HepG2 (cell line): Measurements from ENCODE around the gene M1AP. TPM values are rescaled to one million over a fixed set of nuclear protein-coding genes. Genes with fewer than 3 reads are reported as not detected.

Source experiments
- CREM ChIP-seq, 2 experiments: sonication (generic) in 1 of 2; formaldehyde crosslinking in 1 of 2; IDR thresholded peaks; 2 replicates each; pipeline versions ENCODE4 v1.4.0 to v1.6.1; 2016 to 2020; ENCODE audit warnings: antibody characterized with exemption in 1 of 2, mild to moderate bottlenecking in 1 of 2, missing genetic modification reagents in 1 of 2
- ETV6 ChIP-seq: sonication (generic); formaldehyde crosslinking; conservative IDR thresholded peaks from 2 replicates; pipeline ENCODE4 v1.4.0; 2020; ENCODE audit warnings: missing genetic modification reagents
- FUBP1 ChIP-seq: sonication (generic); formaldehyde crosslinking; IDR thresholded peaks from 2 replicates; pipeline ENCODE4 v1.5.1; 2020; ENCODE audit warnings: missing genetic modification reagents, mild to moderate bottlenecking, borderline replicate concordance
- HNRNPL ChIP-seq: fragments of 200-400 bp; formaldehyde crosslinking; IDR thresholded peaks from 2 replicates; pipeline ENCODE4 v1.6.1; 2017; ENCODE audit warnings: mild to moderate bottlenecking, low read depth, low read length
- IKZF5 ChIP-seq: IDR thresholded peaks from 2 replicates; pipeline ENCODE4 v1.6.1; 2018; ENCODE audit warnings: missing genetic modification reagents, mild to moderate bottlenecking, missing compliant biosample characterization
- JUN ChIP-seq: sonication (generic); formaldehyde crosslinking; IDR thresholded peaks from 2 replicates; pipeline ENCODE4 v1.4.0; 2020; ENCODE audit warnings: mild to moderate bottlenecking, missing genetic modification reagents
- MAFG ChIP-seq: sonication (generic); formaldehyde crosslinking; IDR thresholded peaks from 2 replicates; pipeline ENCODE4 v1.5.1; 2020; ENCODE audit warnings: mild to moderate bottlenecking, missing genetic modification reagents
- NR2F1 ChIP-seq, 2 experiments: fragments of 450-650 bp in 1 of 2; formaldehyde crosslinking in 1 of 2; IDR thresholded peaks; 2 replicates each; pipeline versions ENCODE4 v1.5.0 to v1.6.1; 2016 to 2020; ENCODE audit warnings: mild to moderate bottlenecking in 1 of 2, missing compliant biosample characterization in 1 of 2, missing genetic modification reagents in 1 of 2, moderate library complexity in 1 of 2
- ONECUT2 ChIP-seq: sonication (generic); formaldehyde crosslinking; IDR thresholded peaks from 2 replicates; pipeline ENCODE4 v1.4.0; 2020; ENCODE audit warnings: missing genetic modification reagents
- PCBP1 ChIP-seq: fragments of 200-400 bp; formaldehyde crosslinking; IDR thresholded peaks from 2 replicates; pipeline ENCODE4 v1.6.1; 2017; ENCODE audit warnings: mild to moderate bottlenecking, low read depth, low read length, borderline replicate concordance
- SNAPC2 ChIP-seq: sonication (generic); formaldehyde crosslinking; IDR thresholded peaks from 2 replicates; pipeline ENCODE4 v1.8.1; 2022; ENCODE audit warnings: mild to moderate bottlenecking, missing genetic modification reagents
- SP140L ChIP-seq: sonication (generic); formaldehyde crosslinking; IDR thresholded peaks from 2 replicates; pipeline ENCODE4 v1.4.0; 2020; ENCODE audit warnings: missing genetic modification reagents, borderline replicate concordance
- SP5 ChIP-seq: IDR thresholded peaks from 2 replicates; pipeline ENCODE4 v1.6.1; 2016; ENCODE audit warnings: low read depth, borderline replicate concordance
- TBX2 ChIP-seq: sonication (generic); formaldehyde crosslinking; IDR thresholded peaks from 2 replicates; pipeline ENCODE4 v1.5.0; 2020; ENCODE audit warnings: missing genetic modification reagents, mild to moderate bottlenecking, borderline replicate concordance
- TRAFD1 ChIP-seq: sonication (generic); formaldehyde crosslinking; IDR thresholded peaks from 2 replicates; pipeline ENCODE4 v1.5.1; 2020; ENCODE audit warnings: missing genetic modification reagents, mild to moderate bottlenecking, borderline replicate concordance
- ZBTB33 ChIP-seq: sonication (generic); formaldehyde crosslinking; IDR thresholded peaks from 2 replicates; pipeline ENCODE4 v1.4.0; 2020; ENCODE audit warnings: missing genetic modification reagents
- ZMYM2 ChIP-seq: sonication (generic); formaldehyde crosslinking; IDR thresholded peaks from 2 replicates; pipeline ENCODE4 v1.8.0; 2022; ENCODE audit warnings: mild to moderate bottlenecking, missing genetic modification reagents
- ZNF30 ChIP-seq: sonication (generic); formaldehyde crosslinking; IDR thresholded peaks from 2 replicates; pipeline ENCODE4 v1.5.0; 2020; ENCODE audit warnings: mild to moderate bottlenecking, missing genetic modification reagents
- ZNF335 ChIP-seq: sonication (generic); formaldehyde crosslinking; IDR thresholded peaks from 2 replicates; pipeline ENCODE4 v1.4.0; 2020; ENCODE audit warnings: missing genetic modification reagents
- ZNF430 ChIP-seq: sonication (generic); formaldehyde crosslinking; IDR thresholded peaks from 2 replicates; pipeline ENCODE4 v1.9.0; 2021; ENCODE audit warnings: mild to moderate bottlenecking, missing genetic modification reagents
- ZNF543 ChIP-seq: sonication (generic); formaldehyde crosslinking; IDR thresholded peaks from 2 replicates; pipeline ENCODE4 v1.4.0; 2020; ENCODE audit warnings: mild to moderate bottlenecking, missing genetic modification reagents
- polyA plus RNA-seq, 8 experiments: library from polyadenylated mRNA; depleted of rRNA in 3 of 8; stranded (reverse) in 7 of 8; unstranded in 1 of 8; fragments of >200 nt; fragmentation: Illumina TruSeq in 4 of 8; extraction: Trizol in 4 of 8; gene quantifications; 2 replicates each; pipeline versions ENCODE4 v1.2.1 to v1.2.3, GENCODE V29; 2011 to 2016; ENCODE audit warnings: low read depth in 4 of 8, missing spikeins in 1 of 8, mixed read lengths in 1 of 8; ENCODE audit not compliant: insufficient read depth in 1 of 8
- total RNA-seq, 5 experiments: library from RNA; depleted of rRNA; stranded (reverse); fragments of >200 nt; fragmentation: Illumina TruSeq; extraction: Trizol; gene quantifications; 2 replicates each; pipeline ENCODE4 v1.2.3, GENCODE V29; 2016; ENCODE audit warnings: low read depth in 1 of 5

Gene M1AP
- total and polyA plus RNA-seq, 2 of the 13 experiments (the other 11 are each of a cell fraction or from before 2014, with no cell fraction given) = not detected

- TF ChIP-seq FUBP1 (CRISPR knock-in tag) (no peak), ZNF543 (peak; percentile 26; the same call in 1 of the 2 replicates), CREM (IDR thresholded peaks at IDR 0.05) (peak; percentile 94), CREM (CRISPR knock-in tag; IDR thresholded peaks at IDR 0.05) (peak; percentile 68; the same call in 1 of the 2 replicates), TBX2 (CRISPR knock-in tag) (0 out of 2 replicates have a peak, but pooled peaks have one; percentile 37), IKZF5 (CRISPR knock-in tag) (no peak; the same call in 1 of the 2 replicates), ONECUT2 (no peak), SP140L (CRISPR knock-in tag) (no peak), NR2F1 (CRISPR knock-in tag; IDR thresholded peaks at IDR 0.05) (no peak), ZMYM2 (0 out of 2 replicates have a peak, but pooled peaks have one; percentile 48), TRAFD1 (no peak), ZBTB33 (CRISPR knock-in tag) (no peak), PCBP1 (no peak; the same call in 1 of the 2 replicates), ZNF30 (CRISPR knock-in tag) (no peak), ZNF430 (CRISPR knock-in tag) (0 out of 2 replicates have a peak, but pooled peaks have one; percentile 29), JUN (peak; percentile 33; the same call in 1 of the 2 replicates), MAFG (CRISPR knock-in tag) (peak; percentile 94), HNRNPL (0 out of 2 replicates have a peak, but pooled peaks have one; percentile 36), SP5 (peak; percentile 53; the same call in 1 of the 2 replicates), SNAPC2 (CRISPR knock-in tag) (peak; percentile 76; the same call in 1 of the 2 replicates), ETV6 (CRISPR knock-in tag) (no peak), ZNF335 (CRISPR knock-in tag) (no peak)
Observed at GRCh38 chr2:74553892-74554819, 94.0 kb downstream of the M1AP start, which contains the start of the genes DOK1 and LOXL3 (continued).
